Sigmoid colon (tissue), 7 donors: ENCODE results near the gene DMBT1. TPM values are rescaled to one million over a fixed set of nuclear protein-coding genes. Genes with fewer than 3 reads are reported as not detected.

Experiments used
- DNase-seq: peaks from one replicate; pipeline ENCODE4 v3.0.0-alpha.2; 2019
- H3K27ac ChIP-seq, 4 donors: fragments of 200-600 bp; sonication (generic); one replicate each; pipeline ENCODE4 v1.5.1; 2016 to 2019; ENCODE audit warnings: mild to moderate bottlenecking in 1 of 4
- H3K27me3 ChIP-seq, 3 donors: fragments of 200-600 bp; sonication (generic); one replicate each; pipeline ENCODE4 v1.5.1; 2019; ENCODE audit warnings: mild to moderate bottlenecking in 1 of 3
- H3K36me3 ChIP-seq, 4 donors: fragments of 200-600 bp; sonication (generic); one replicate each; pipeline ENCODE4 v1.5.1; 2016 to 2019
- H3K4me1 ChIP-seq, 4 donors: fragments of 200-600 bp; sonication (generic); one replicate each; pipeline ENCODE4 v1.5.1; 2017 to 2019
- H3K4me3 ChIP-seq, 4 donors: fragments of 200-600 bp; sonication (generic); one replicate each; pipeline ENCODE4 v1.5.1; 2017 to 2019; ENCODE audit warnings: mild to moderate bottlenecking in 2 of 4, moderate library complexity in 1 of 4
- H3K9me3 ChIP-seq, 4 donors: fragments of 200-600 bp in 3 of 4; sonication (generic) in 3 of 4; one replicate each; pipeline versions ENCODE4 v1.5.1 to v1.6.1; 2013 to 2019
- CTCF ChIP-seq, 4 experiments: fragments of 450-650 bp in 3 of 4; fragments of 200-600 bp in 1 of 4; IDR thresholded peaks; one replicate each; pipeline ENCODE4 v1.5.1; 2016 to 2019; ENCODE audit warnings: antibody characterized with exemption in 4 of 4, mild to moderate bottlenecking in 3 of 4, moderate library complexity in 2 of 4
- EP300 ChIP-seq, 4 donors: sonication (generic); formaldehyde crosslinking; IDR thresholded peaks; one replicate each; pipeline ENCODE4 v1.6.1; 2017; ENCODE audit warnings: antibody characterized with exemption in 4 of 4
- POLR2A ChIP-seq, 2 donors: fragments of 450-650 bp; IDR thresholded peaks; one replicate each; pipeline ENCODE4 v1.6.1; 2016; ENCODE audit warnings: antibody characterized with exemption in 2 of 2, mild to moderate bottlenecking in 2 of 2, moderate library complexity in 2 of 2
- POLR2AphosphoS5 ChIP-seq, 4 donors: sonication (generic); formaldehyde crosslinking; IDR thresholded peaks; one replicate each; pipeline ENCODE4 v1.6.1; 2017; ENCODE audit warnings: antibody characterized with exemption in 4 of 4
- WGBS, 2 donors: extraction: QIAGEN DNeasy Blood & Tissue Kit; methylation state at CpG; one replicate each; pipeline ENCODE4 v1.1.7; 2013; 5-methylcytosine and 5-hydroxymethylcytosine counted together
- intact Hi-C: fragments of 100-400 bp; cut with DNase I; formaldehyde crosslinking; loops from one replicate; pipeline ENCODE4 v1.15.1; 2023
- polyA plus RNA-seq, 3 donors: library from polyadenylated mRNA; stranded (reverse); fragments of 200-250 nt; gene quantifications; one replicate each; pipeline ENCODE4 v1.2.3, GENCODE V29; 2013
- total RNA-seq, 4 donors: library from RNA; depleted of rRNA; stranded (reverse); fragments of >200 nt; gene quantifications; one replicate each; pipeline ENCODE4 v1.1.0, GENCODE V29; 2016
- donor health status: healthy with polysubstance abuse.
- donor health status: Bipolar disorder and iron deficiency.
- donor health status: healthy.

The DMBT1 gene
- total and polyA plus RNA-seq, 7 donors, result under 0.01 to 677 (median 1.2) TPM; not detected in 2

GRCh38 chr10:122568551-122568950 lies 8.0 kb downstream of the DMBT1 start:
- Histone ChIP-seq H3K4me1 (peaks cover 0 to 4% (median 0%) of the 10 kb centered on the region in 4 donors), H3K4me3 (no peak overlapping the region), H3K27ac (no peak overlapping the region), H3K9me3 (no peaks in the 10 kb centered on the region), H3K36me3 (no peaks in the 10 kb centered on the region), H3K27me3 (no peaks in the 10 kb centered on the region)
- WGBS, 2 donors, result 83 to 84% methylated on average over 8 of the region's 8 CpGs
- DNase-seq, result no peak
- TF ChIP-seq POLR2A (IDR thresholded peaks at IDR 0.05), result no peak
- no peak for TF ChIP-seq CTCF (IDR thresholded peaks at IDR 0.05)
- TF ChIP-seq EP300 (IDR thresholded peaks at IDR 0.05), result no peak
- intact Hi-C loops, result loop anchor here (5.0 to 10.0 kb wide), 4 partner anchors 61 to 291 kb away; partner anchors contain the start of gene HTRA1

GRCh38 chr10:122570920-122571319 lies 10.4 kb downstream of the DMBT1 start:
- no peaks in the 10 kb centered on the region for H3K27me3 ChIP-seq
- DNase-seq, result no peak
- H3K27ac ChIP-seq, result no peak overlapping the region
- intact Hi-C loops, result no loop called here
- TF ChIP-seq POLR2AphosphoS5 (IDR thresholded peaks at IDR 0.05) (no peak), CTCF (IDR thresholded peaks at IDR 0.05) (no peak), EP300 (IDR thresholded peaks at IDR 0.05) (no peak), POLR2A (IDR thresholded peaks at IDR 0.05) (no peak)
- WGBS, 2 donors, result 77 to 81% methylated on average over 6 of the region's 6 CpGs
- H3K36me3 ChIP-seq, result no peaks in the 10 kb centered on the region
- peaks cover 0 to 4% (median 2%) of the 10 kb centered on the region in 4 donors for H3K9me3 ChIP-seq
- peaks cover 0 to 2% (median 0%) of the 10 kb centered on the region in 4 donors for H3K4me1 ChIP-seq
- H3K4me3 ChIP-seq, result no peak overlapping the region

- Histone ChIP-seq H3K4me1 (no peaks in the 10 kb centered on the region), H3K4me3 (no peak overlapping the region), H3K27ac (no peak overlapping the region), H3K36me3 (no peaks in the 10 kb centered on the region), H3K27me3 (no peaks in the 10 kb centered on the region), H3K9me3 (peaks cover 0 to 4% (median 2%) of the 10 kb centered on the region in 4 donors)
- intact Hi-C loops, result no loop called here
- DNase-seq, result no peak
- 90 to 92% methylated on average over 3 of the region's 3 CpGs for WGBS, 2 donors
- no peak for TF ChIP-seq POLR2A (IDR thresholded peaks at IDR 0.05)
- TF ChIP-seq EP300 (IDR thresholded peaks at IDR 0.05), result no peak
- TF ChIP-seq CTCF (IDR thresholded peaks at IDR 0.05), result no peak
- TF ChIP-seq POLR2AphosphoS5 (IDR thresholded peaks at IDR 0.05), result no peak
Observed at GRCh38 chr10:122571892-122572291, 11.3 kb downstream of the DMBT1 start.

- intact Hi-C loops, result no loop called here
- DNase-seq, result no peak
- Histone ChIP-seq H3K9me3 (peaks cover 0 to 4% (median 2%) of the 10 kb centered on the region in 4 donors), H3K4me1 (no peaks in the 10 kb centered on the region), H3K27me3 (no peaks in the 10 kb centered on the region), H3K36me3 (no peaks in the 10 kb centered on the region), H3K4me3 (no peak overlapping the region), H3K27ac (no peak overlapping the region)
- 60 to 84% methylated on average over 3 of the region's 3 CpGs for WGBS, 2 donors
- TF ChIP-seq POLR2AphosphoS5 (IDR thresholded peaks at IDR 0.05) (no peak), POLR2A (IDR thresholded peaks at IDR 0.05) (no peak), CTCF (IDR thresholded peaks at IDR 0.05) (no peak)
Observed at GRCh38 chr10:122575776-122576175, 15.2 kb downstream of the DMBT1 start.

- DNase-seq, result no peak
- Histone ChIP-seq H3K36me3 (no peaks in the 10 kb centered on the region), H3K9me3 (peaks cover 0 to 4% (median 2%) of the 10 kb centered on the region in 4 donors), H3K4me3 (no peak overlapping the region), H3K27ac (no peak overlapping the region), H3K27me3 (no peaks in the 10 kb centered on the region), H3K4me1 (no peaks in the 10 kb centered on the region)
- intact Hi-C loops, result no loop called here
- WGBS, 2 donors, result 78 to 83% methylated on average over 6 of the region's 6 CpGs
- TF ChIP-seq POLR2A (IDR thresholded peaks at IDR 0.05) (no peak), CTCF (IDR thresholded peaks at IDR 0.05) (no peak), POLR2AphosphoS5 (IDR thresholded peaks at IDR 0.05) (no peak), EP300 (IDR thresholded peaks at IDR 0.05) (no peak)
Observed at GRCh38 chr10:122576291-122576690, 15.7 kb downstream of the DMBT1 start.
